IMR-90 (cell line): ENCODE data around the gene OXLD1. TPM values are rescaled to one million over a fixed set of nuclear protein-coding genes. Genes with fewer than 3 reads are reported as not detected.
A peak's percentile ranks its signal among the peaks of the same experiment; 100 is the strongest.

Experiments
- ATAC-seq: fragments of 200-7000 bp; cut with Tn5 transposase; 2 replicates; pipeline ENCODE4 v1.9.1; 2020; ENCODE audit warnings: low read depth, mild to moderate bottlenecking, moderate library complexity
- BruUV-seq: library from RNA; stranded (reverse); fragments of 400-500 nt; replicated peaks from 2 replicates; lab custom pipeline; 2021; lab: Mats Ljungman, UMichigan
- CTCF ChIA-PET: fragments of 300-600 bp; formaldehyde crosslinking; extraction: SDS; loops from one replicate; lab custom pipeline; 2021; ENCODE audit warnings: antibody characterized with exemption; lab: Yijun Ruan, JAX
- POLR2A ChIA-PET: fragments of 300-600 bp; sonication (Branson Sonifier 250); formaldehyde crosslinking; loops from one replicate; lab custom pipeline; 2022; ENCODE audit warnings: antibody characterized with exemption; ENCODE audit not compliant: unreplicated experiment; lab: Charles Lee
- DNase-seq: peaks from one replicate; pipeline ENCODE4 v3.0.0; 2013
- H2AFZ ChIP-seq: replicated peaks from 2 replicates; pipeline ENCODE3; 2013; ENCODE audit warnings: low read length, mild to moderate bottlenecking; ENCODE audit not compliant: poor library complexity
- H2AK5ac ChIP-seq: 2 replicates; pipeline ENCODE4 v1.6.1; 2013; ENCODE audit warnings: low read depth, low read length, inconsistent platforms
- H2AK9ac ChIP-seq: replicated peaks from 2 replicates; pipeline ENCODE3; 2013; ENCODE audit warnings: mild to moderate bottlenecking, low read depth, low read length, moderate library complexity; ENCODE audit not compliant: poor library complexity
- H2BK120ac ChIP-seq: 2 replicates; pipeline ENCODE4 v1.6.1; 2013; ENCODE audit warnings: low read depth, low read length, inconsistent platforms
- H2BK15ac ChIP-seq: 3 replicates; pipeline ENCODE4 v1.6.1; 2013; ENCODE audit warnings: low read depth, low read length, inconsistent platforms
- H2BK20ac ChIP-seq: 2 replicates; pipeline ENCODE4 v1.6.1; 2013; ENCODE audit warnings: low read depth, mild to moderate bottlenecking, inconsistent platforms, low read length, moderate library complexity
- H2BK5ac ChIP-seq: 2 replicates; pipeline ENCODE4 v1.6.1; 2013; ENCODE audit warnings: mild to moderate bottlenecking, low read depth, low read length, inconsistent platforms; ENCODE audit not compliant: poor library complexity, severe bottlenecking
- H3K14ac ChIP-seq: replicated peaks from 2 replicates; pipeline ENCODE4 v1.6.1; 2013; ENCODE audit warnings: low read depth, low read length, inconsistent platforms
- H3K18ac ChIP-seq: 2 replicates; pipeline ENCODE4 v1.6.1; 2013; ENCODE audit warnings: low read depth, low read length, control low read depth
- H3K23ac ChIP-seq: 2 replicates; pipeline ENCODE4 v1.6.1; 2013; ENCODE audit warnings: low read depth, low read length, inconsistent platforms
- H3K27ac ChIP-seq: 2 replicates; pipeline ENCODE4 v1.5.1; 2013; ENCODE audit warnings: mild to moderate bottlenecking, control low read depth, low read length; ENCODE audit not compliant: insufficient read depth
- H3K27me3 ChIP-seq: 2 replicates; pipeline ENCODE4 v1.6.1; 2013; ENCODE audit warnings: low read length; ENCODE audit not compliant: control insufficient read depth, insufficient read depth
- H3K36me3 ChIP-seq: 2 replicates; pipeline ENCODE4 v1.6.1; 2013; ENCODE audit warnings: low read length, mixed read lengths; ENCODE audit not compliant: control insufficient read depth, insufficient read depth
- H3K4ac ChIP-seq: 2 replicates; pipeline ENCODE4 v1.6.1; 2013; ENCODE audit warnings: low read depth, low read length, inconsistent platforms
- H3K4me1 ChIP-seq: 2 replicates; pipeline ENCODE4 v1.6.1; 2013; ENCODE audit warnings: low read length, mixed read lengths; ENCODE audit not compliant: control insufficient read depth, insufficient read depth
- H3K4me2 ChIP-seq: 2 replicates; pipeline ENCODE4 v1.6.1; 2013; ENCODE audit warnings: low read depth, mild to moderate bottlenecking, control low read depth, low read length, moderate library complexity
- H3K4me3 ChIP-seq: 2 replicates; pipeline ENCODE4 v1.5.1; 2013; ENCODE audit warnings: low read depth, mild to moderate bottlenecking, control low read depth, low read length, moderate library complexity; ENCODE audit not compliant: insufficient read depth
- H3K56ac ChIP-seq: 2 replicates; pipeline ENCODE4 v1.6.1; 2013; ENCODE audit warnings: low read length, inconsistent platforms; ENCODE audit not compliant: insufficient read depth; ENCODE audit errors: extremely low read depth
- H3K79me1 ChIP-seq, 2 experiments: 2 replicates each; pipeline ENCODE4 v1.6.1; 2013; ENCODE audit warnings: low read length in 2 of 2, inconsistent platforms in 1 of 2, low read depth in 1 of 2
- H3K9ac ChIP-seq: 2 replicates; pipeline ENCODE4 v1.6.1; 2013; ENCODE audit warnings: low read depth, low read length, control low read depth
- H3K9me1 ChIP-seq: 2 replicates; pipeline ENCODE4 v1.6.1; 2013; ENCODE audit warnings: low read length, inconsistent platforms; ENCODE audit not compliant: insufficient read depth
- H3K9me3 ChIP-seq: 2 replicates; pipeline ENCODE4 v1.6.1; 2013; ENCODE audit warnings: low read length; ENCODE audit not compliant: control insufficient read depth, insufficient read depth
- H4K20me1 ChIP-seq: 2 replicates; pipeline ENCODE4 v1.6.1; 2013; ENCODE audit warnings: low read length, inconsistent platforms; ENCODE audit not compliant: insufficient read depth
- H4K5ac ChIP-seq: 2 replicates; pipeline ENCODE4 v1.6.1; 2013; ENCODE audit warnings: mild to moderate bottlenecking, low read depth, low read length, control low read depth
- H4K8ac ChIP-seq, 2 experiments: 2 replicates each; pipeline ENCODE4 v1.6.1; 2013; ENCODE audit warnings: low read depth in 2 of 2, low read length in 2 of 2, control low read depth in 1 of 2, inconsistent platforms in 1 of 2
- H4K91ac ChIP-seq: 2 replicates; pipeline ENCODE4 v1.6.1; 2013; ENCODE audit warnings: low read depth, low read length, inconsistent platforms; ENCODE audit not compliant: insufficient read depth
- BHLHE40 ChIP-seq: fragments of 150-350 bp; IDR thresholded peaks from 2 replicates; pipeline ENCODE4 v1.6.1; 2016; ENCODE audit warnings: mild to moderate bottlenecking, low read depth, low read length
- CEBPB ChIP-seq: IDR thresholded peaks from 2 replicates; pipeline ENCODE4 v1.6.1; 2012; ENCODE audit warnings: low read depth, low read length, improper control_type of control experiment
- CHD1 ChIP-seq: IDR thresholded peaks from 2 replicates; pipeline ENCODE4 v1.6.1; 2012; ENCODE audit warnings: low read depth, low read length, improper control_type of control experiment
- CTCF ChIP-seq: conservative IDR thresholded peaks from 2 replicates; pipeline ENCODE4 v1.5.1; 2012; ENCODE audit warnings: mild to moderate bottlenecking, low read depth, low read length, improper control_type of control experiment
- ELK1 ChIP-seq: fragments of 150-350 bp; IDR thresholded peaks from 2 replicates; pipeline ENCODE4 v1.6.1; 2016; ENCODE audit warnings: low read depth, mild to moderate bottlenecking, low read length, moderate library complexity, borderline replicate concordance
- FOS ChIP-seq: fragments of 150-350 bp; IDR thresholded peaks from 2 replicates; pipeline ENCODE4 v1.6.1; 2016; ENCODE audit warnings: low read depth, low read length
- MAZ ChIP-seq: IDR thresholded peaks from 2 replicates; pipeline ENCODE4 v1.6.1; 2012; ENCODE audit warnings: low read depth, mild to moderate bottlenecking, low read length, improper control_type of control experiment, moderate library complexity, borderline replicate concordance
- MXI1 ChIP-seq: IDR thresholded peaks from 2 replicates; pipeline ENCODE4 v1.6.1; 2012; ENCODE audit warnings: low read depth, mild to moderate bottlenecking, low read length, moderate library complexity, borderline replicate concordance
- POLR2A ChIP-seq: IDR thresholded peaks from 2 replicates; pipeline ENCODE4 v1.6.1; 2012; ENCODE audit warnings: mild to moderate bottlenecking, low read depth, low read length
- RAD21 ChIP-seq: IDR thresholded peaks from 2 replicates; pipeline ENCODE4 v1.6.1; 2012; ENCODE audit warnings: low read length, improper control_type of control experiment
- RCOR1 ChIP-seq: IDR thresholded peaks from 2 replicates; pipeline ENCODE4 v1.6.1; 2012; ENCODE audit warnings: mild to moderate bottlenecking, low read length, improper control_type of control experiment; ENCODE audit not compliant: insufficient replicate concordance
- SMC3 ChIP-seq: fragments of 150-350 bp; IDR thresholded peaks from 2 replicates; pipeline ENCODE4 v1.6.1; 2016; ENCODE audit warnings: low read depth, mild to moderate bottlenecking, antibody characterized with exemption, low read length, moderate library complexity
- USF2 ChIP-seq: fragments of 150-350 bp; IDR thresholded peaks from 2 replicates; pipeline ENCODE4 v1.6.1; 2017; ENCODE audit warnings: mild to moderate bottlenecking, antibody characterized with exemption, low read length, low read depth
- WGBS, 2 experiments: methylation state at CpG; one replicate each; pipeline versions ENCODE4 v1.1.5 to v1.1.7; 2013; ENCODE audit warnings: missing lambda C conversion rate in 2 of 2; ENCODE audit not compliant: insufficient read length in 1 of 2; ENCODE audit errors: extremely low coverage in 2 of 2; 5-methylcytosine and 5-hydroxymethylcytosine counted together
- dilution Hi-C: fragments of 300-500 bp; cut with HindIII; formaldehyde crosslinking; loops from one replicate; pipeline ENCODE4 v1.14.3; 2018; ENCODE audit warnings: low sequenced_read_pairs; ENCODE audit not compliant: unreplicated experiment
- in situ Hi-C: fragments of 300-500 bp; cut with MboI; formaldehyde crosslinking; loops from 3 replicates; pipeline ENCODE4 v1.14.3; 2019; ENCODE audit warnings: low sequenced_read_pairs, inconsistent platforms, mixed read lengths
- intact Hi-C: fragments of 100-400 bp; cut with micrococcal nuclease; formaldehyde crosslinking; loops from 2 replicates; pipeline ENCODE4 v1.10.0; 2022
- polyA plus RNA-seq, 3 experiments: library from polyadenylated mRNA; depleted of rRNA; stranded (reverse); fragments of >200 nt; gene quantifications; 2 replicates each; pipeline ENCODE4 v1.2.3, GENCODE V29; 2012; ENCODE audit warnings: low replicate concordance in 1 of 3
- total RNA-seq: library from RNA; depleted of rRNA; stranded (reverse); fragments of >200 nt; gene quantifications from 2 replicates; pipeline ENCODE4 v1.2.3, GENCODE V29; 2012

Gene OXLD1
- total and polyA plus RNA-seq, 2 of the 4 experiments (the other 2 are of a cell fraction): 9.9 to 22.3 TPM

GRCh38 chr17:81665205-81666091 lies 957 bp downstream of the OXLD1 start:
- in situ Hi-C loops: no loop called here
- H3K27ac ChIP-seq: peak overlapping the region; percentile 79
- H4K20me1 ChIP-seq: peaks cover 2% of the 10 kb centered on the region; the same call in 1 of the 2 replicates
- peak overlapping the region; percentile 91 for H3K14ac ChIP-seq
- H3K4me3 ChIP-seq: peak overlapping the region; percentile 75
- peak overlapping the region; percentile 87 for H3K23ac ChIP-seq
- dilution Hi-C loops: no loop called here
- no peaks in the 10 kb centered on the region for H3K9me3 ChIP-seq
- H2BK20ac ChIP-seq: no peak overlapping the region
- no peaks in the 10 kb centered on the region for H3K27me3 ChIP-seq
- ChIA-PET CTCF (no interaction called here), POLR2A (no interaction called here)
- DNase-seq (peak; percentile 6), ATAC-seq (peak; percentile 24)
- H3K4me1 ChIP-seq: peaks cover 10% of the 10 kb centered on the region
- BruUV-seq: TSS peak; percentile 52
- H3K79me1 ChIP-seq: peaks cover 29 to 48% of the 10 kb centered on the region in 2 experiments
- H2BK15ac ChIP-seq: no peak overlapping the region
- H3K4me2 ChIP-seq: peak overlapping the region; percentile 90
- peak overlapping the region; percentile 43 for H2BK5ac ChIP-seq
- intact Hi-C loops: loop anchor here (1.0 kb wide), 1 partner anchor 28 kb away; the partner anchor contains the start of genes NPLOC4 and TSPAN10
- peak overlapping the region; percentile 98 for H2AK9ac ChIP-seq
- peaks cover 23% of the 10 kb centered on the region for H3K36me3 ChIP-seq
- peaks cover 19% of the 10 kb centered on the region for H3K9me1 ChIP-seq
- H4K91ac ChIP-seq: peak overlapping the region; percentile 89
- H3K18ac ChIP-seq: no peak overlapping the region; the same call in 1 of the 2 replicates
- H4K8ac ChIP-seq: peak overlapping the region; percentile 96 to 100
- H2AFZ ChIP-seq: peak overlapping the region; percentile 96
- no peak overlapping the region; the same call in 1 of the 2 replicates for H2BK120ac ChIP-seq
- H3K56ac ChIP-seq: peak overlapping the region; percentile 61
- peak overlapping the region; percentile 66 for H4K5ac ChIP-seq
- H3K4ac ChIP-seq: peak overlapping the region; percentile 91
- WGBS, 2 experiments: 73% methylated on average over 22 of the region's 30 CpGs; no CpG with 5 or more reads in 1 of the 2 experiments
- peak overlapping the region; percentile 98 for H2AK5ac ChIP-seq
- H3K9ac ChIP-seq: peak overlapping the region; percentile 84
- TF ChIP-seq USF2: no peak
- no peak for TF ChIP-seq BHLHE40
- TF ChIP-seq SMC3: no peak
- no peak for TF ChIP-seq MAZ
- no peak for TF ChIP-seq CHD1
- TF ChIP-seq RCOR1: no peak
- TF ChIP-seq RAD21: no peak
- no peak; the same call in 1 of the 2 replicates for TF ChIP-seq MXI1
- TF ChIP-seq CEBPB: no peak
- no peak for TF ChIP-seq CTCF
- TF ChIP-seq ELK1: no peak
- no peak for TF ChIP-seq FOS
- no peak for TF ChIP-seq POLR2A
